Thymus (tissue), 11 donors: ENCODE data around the gene CDKN2AIPNL. TPM values are rescaled to one million over a fixed set of nuclear protein-coding genes. Genes with fewer than 3 reads are reported as not detected.

ENCODE experiments used
- DNase-seq, 9 donors: peaks; one replicate each; pipeline ENCODE4 v3.0.0-alpha.2; 2013; ENCODE audit warnings: low spot score in 9 of 9, low read depth in 6 of 9, missing footprints in 1 of 9
- H3K27ac ChIP-seq, 2 donors: one replicate each; pipeline ENCODE4 v1.5.1; 2013; ENCODE audit warnings: control low read depth in 1 of 2, low read depth in 1 of 2, low read length in 1 of 2, mild to moderate bottlenecking in 1 of 2, moderate library complexity in 1 of 2
- H3K27me3 ChIP-seq, 2 donors: one replicate each; pipeline ENCODE4 v1.5.1; 2013; ENCODE audit warnings: low read length in 1 of 2; ENCODE audit not compliant: control insufficient read depth in 2 of 2, insufficient read depth in 1 of 2
- H3K36me3 ChIP-seq, 2 donors: one replicate each; pipeline ENCODE4 v1.5.1; 2013; ENCODE audit warnings: low read length in 1 of 2, mild to moderate bottlenecking in 1 of 2, moderate library complexity in 1 of 2; ENCODE audit not compliant: control insufficient read depth in 2 of 2, insufficient read depth in 2 of 2
- H3K4me1 ChIP-seq, 2 donors: one replicate each; pipeline ENCODE4 v1.5.1; 2013; ENCODE audit warnings: low read length in 2 of 2; ENCODE audit not compliant: control insufficient read depth in 2 of 2, insufficient read depth in 2 of 2
- H3K4me3 ChIP-seq, 2 donors: one replicate each; pipeline ENCODE4 v1.5.1; 2013; ENCODE audit warnings: low read length in 2 of 2, control low read depth in 1 of 2, mild to moderate bottlenecking in 1 of 2
- H3K9me3 ChIP-seq, 2 donors: one replicate each; pipeline ENCODE4 v1.5.1; 2013; ENCODE audit warnings: low read length in 1 of 2, mild to moderate bottlenecking in 1 of 2; ENCODE audit not compliant: control insufficient read depth in 2 of 2, insufficient read depth in 1 of 2
- WGBS: extraction: QIAGEN DNeasy Blood & Tissue Kit; methylation state at CpG from one replicate; pipeline ENCODE4 v1.1.7; 2013; 5-methylcytosine and 5-hydroxymethylcytosine counted together
- polyA plus RNA-seq: library from polyadenylated mRNA; stranded (reverse); fragments of 200-250 nt; gene quantifications from one replicate; pipeline ENCODE4 v1.2.3, GENCODE V29; 2013
- total RNA-seq: library from RNA; stranded (reverse); fragments of 120-200 nt; gene quantifications from one replicate; pipeline ENCODE4 v1.2.4, GENCODE V29; 2013
- donor health status: healthy.

Gene CDKN2AIPNL
- total and polyA plus RNA-seq, 2 donors: 36.5 to 42.1 TPM

DNA sequence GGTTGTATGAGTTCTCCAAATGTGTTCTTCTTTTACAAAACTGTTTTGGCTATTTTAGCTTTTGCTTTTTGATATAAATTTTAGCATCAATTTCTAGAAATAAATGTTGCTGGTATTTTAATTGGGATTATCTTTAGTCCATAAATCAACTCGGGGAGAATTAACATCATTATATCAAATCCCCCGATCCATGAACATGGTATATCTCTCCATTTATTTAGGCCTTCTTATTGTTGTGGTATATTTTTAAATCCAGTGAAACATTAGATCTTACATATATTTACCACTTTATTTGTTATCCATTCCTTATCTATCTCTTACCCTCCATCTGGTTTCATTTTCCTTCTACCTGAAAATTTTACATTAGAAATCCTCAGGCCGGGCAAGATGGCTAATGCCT is 7.3 kb upstream of the CDKN2AIPNL start:
- H3K9me3 ChIP-seq: no peaks in the 10 kb centered on the region
- no peak overlapping the region for H3K27ac ChIP-seq
- H3K4me3 ChIP-seq: no peak overlapping the region
- no peaks in the 10 kb centered on the region for H3K36me3 ChIP-seq
- WGBS: 99% methylated on average over 3 of the region's 3 CpGs
- H3K27me3 ChIP-seq: no peaks in the 10 kb centered on the region
- no peak for DNase-seq
- no peaks in the 10 kb centered on the region for H3K4me1 ChIP-seq

DNA sequence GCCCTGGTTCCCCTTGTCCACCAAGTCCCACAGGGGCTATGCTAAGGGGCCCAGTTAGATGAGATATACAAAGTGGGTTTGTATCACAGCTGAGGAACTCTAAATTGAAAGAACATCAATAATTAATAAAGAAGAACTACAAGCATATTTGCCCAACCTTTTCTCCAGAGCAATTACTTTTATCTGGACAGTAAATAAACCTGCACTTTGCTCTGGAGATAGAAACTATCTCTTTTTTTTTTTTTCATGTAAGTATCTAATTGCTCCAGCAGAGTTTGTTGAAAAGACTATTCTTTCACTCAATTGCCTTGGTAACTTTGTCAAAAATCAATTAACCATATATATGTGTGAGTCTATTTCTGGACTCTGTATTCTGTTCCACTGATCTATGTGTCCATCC is 6.0 kb upstream of the CDKN2AIPNL start:
- Histone ChIP-seq H3K4me1 (no peaks in the 10 kb centered on the region), H3K9me3 (no peaks in the 10 kb centered on the region), H3K27me3 (no peaks in the 10 kb centered on the region), H3K4me3 (no peak overlapping the region), H3K36me3 (no peaks in the 10 kb centered on the region), H3K27ac (no peak overlapping the region)
- no peak for DNase-seq

DNA sequence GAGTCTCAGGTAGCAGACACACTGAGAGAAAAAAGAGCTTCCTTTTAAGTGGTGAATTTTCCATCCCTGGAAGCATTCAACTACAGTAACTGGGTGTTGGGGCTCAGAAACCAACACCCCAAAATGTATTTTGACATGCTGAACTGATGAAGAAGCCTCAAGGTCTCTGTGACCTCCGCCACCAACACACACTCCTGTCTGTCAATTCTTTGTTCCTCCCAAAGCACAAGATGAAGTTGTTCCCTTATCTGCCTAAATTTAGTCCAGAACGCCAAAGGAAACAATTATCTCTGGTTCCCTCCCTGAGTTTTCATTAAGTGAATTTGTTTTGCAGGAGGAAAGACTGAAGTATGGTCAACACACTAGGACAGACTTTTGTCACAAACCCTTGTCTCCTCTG is 1.4 kb upstream of the CDKN2AIPNL start:
- Histone ChIP-seq H3K36me3 (peaks cover 0 to 9% of the 10 kb centered on the region in 2 donors), H3K4me1 (peaks cover 11 to 16% of the 10 kb centered on the region in 2 donors), H3K4me3 (no peak overlapping the region), H3K9me3 (peaks cover 0 to 3% of the 10 kb centered on the region in 2 donors), H3K27me3 (no peaks in the 10 kb centered on the region), H3K27ac (no peak overlapping the region)
- no peak for DNase-seq
- WGBS: 98% methylated on average over 2 of the region's 2 CpGs

DNA sequence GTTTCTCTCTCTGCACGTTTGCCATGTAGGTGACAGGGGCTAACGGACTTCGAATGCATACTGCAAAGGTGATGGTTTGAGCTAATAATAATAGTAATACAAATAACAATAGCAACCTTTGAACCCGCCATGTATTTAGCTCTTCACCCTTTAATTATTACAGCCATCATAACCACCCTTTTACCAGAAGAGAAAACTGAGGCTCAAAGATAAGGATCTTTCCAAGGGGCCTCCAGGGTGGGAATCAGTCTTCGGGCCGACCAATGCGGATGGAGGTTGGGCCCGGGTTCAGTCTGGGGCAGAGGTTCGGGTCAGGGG is 494 bp downstream of the CDKN2AIPNL start:
- no peak for DNase-seq
- H3K4me3 ChIP-seq: peak overlapping the region; percentile 67 to 86
- H3K4me1 ChIP-seq: peaks cover 11 to 16% of the 10 kb centered on the region in 2 donors
- WGBS: 12% methylated on average over 9 of the region's 9 CpGs
- H3K27me3 ChIP-seq: no peaks in the 10 kb centered on the region
- H3K36me3 ChIP-seq: peaks cover 6 to 9% of the 10 kb centered on the region in 2 donors
- peaks cover 0 to 3% of the 10 kb centered on the region in 2 donors for H3K9me3 ChIP-seq
- peak overlapping the region in 1 of 2 donors; percentile 46 for H3K27ac ChIP-seq

DNA sequence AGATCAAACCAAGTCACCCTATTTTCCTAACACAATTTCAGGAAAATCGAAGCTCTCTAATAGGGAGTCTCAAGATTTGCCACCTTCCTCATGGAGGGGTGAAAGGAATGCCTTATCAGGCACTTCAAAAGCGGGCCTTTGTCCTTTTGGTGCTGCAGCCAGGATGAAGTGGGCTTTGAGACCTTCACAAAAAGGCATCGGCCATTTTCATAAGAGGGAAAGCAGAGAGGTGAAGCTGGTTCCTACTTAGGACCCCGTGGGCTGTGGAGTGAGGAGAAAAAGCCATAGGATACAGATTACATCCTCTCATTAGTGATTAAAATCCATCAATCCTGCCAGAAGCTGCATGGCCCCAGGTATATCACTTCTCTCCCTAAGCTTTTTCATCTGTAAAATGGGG is 859 bp downstream of the CDKN2AIPNL start:
- H3K36me3 ChIP-seq: peaks cover 10 to 13% of the 10 kb centered on the region in 2 donors
- 77% methylated on average over 4 of the region's 4 CpGs for WGBS
- H3K4me3 ChIP-seq: peak overlapping the region; percentile 67 to 86
- H3K27ac ChIP-seq: no peak overlapping the region
- H3K27me3 ChIP-seq: no peaks in the 10 kb centered on the region
- H3K4me1 ChIP-seq: peaks cover 11 to 16% of the 10 kb centered on the region in 2 donors
- H3K9me3 ChIP-seq: peaks cover 0 to 3% of the 10 kb centered on the region in 2 donors
- DNase-seq: no peak

DNA sequence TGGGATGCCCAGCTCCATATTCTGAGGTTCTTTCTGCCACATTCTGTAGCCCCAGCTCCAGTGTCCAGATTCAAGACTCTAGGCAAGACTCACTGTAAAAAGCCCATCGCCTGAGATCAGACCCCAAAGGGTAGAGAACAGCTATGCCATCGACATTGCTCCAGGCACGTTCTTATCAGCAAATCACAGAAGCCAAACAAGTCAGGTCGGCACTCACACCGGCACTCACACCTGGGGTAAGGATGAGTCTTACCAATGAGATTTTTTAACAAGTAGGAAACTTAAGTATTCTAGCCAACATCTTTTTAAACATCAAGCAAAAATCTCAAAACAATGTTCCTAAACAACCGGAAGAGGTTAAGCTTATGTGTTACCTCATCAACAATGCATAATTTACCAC is 2.4 kb downstream of the CDKN2AIPNL start:
- Histone ChIP-seq H3K27ac (no peak overlapping the region), H3K9me3 (peaks cover 0 to 3% of the 10 kb centered on the region in 2 donors), H3K4me3 (no peak overlapping the region), H3K4me1 (peaks cover 11 to 16% of the 10 kb centered on the region in 2 donors), H3K27me3 (no peaks in the 10 kb centered on the region), H3K36me3 (peaks cover 14 to 20% of the 10 kb centered on the region in 2 donors)
- 93% methylated on average over 6 of the region's 6 CpGs for WGBS
- DNase-seq: no peak

DNA sequence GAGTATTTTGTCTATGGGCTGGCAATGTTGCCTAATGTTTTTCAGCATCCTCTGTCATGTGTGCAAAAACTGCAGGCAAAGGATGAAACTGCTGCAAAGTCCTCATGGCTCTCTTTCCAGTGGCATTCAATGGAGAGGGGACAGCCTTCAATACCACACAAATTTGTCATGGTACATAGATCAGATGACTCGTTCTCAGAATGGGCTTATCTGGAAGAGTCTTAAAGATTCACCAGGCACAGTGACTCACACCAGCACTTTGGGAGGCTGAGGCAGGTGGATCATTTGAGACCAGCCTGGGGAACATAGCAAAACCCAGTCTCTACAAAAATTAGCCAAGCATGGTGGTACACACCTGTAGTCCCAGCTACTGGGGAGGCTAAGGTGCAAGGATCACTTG is 5.3 kb downstream of the CDKN2AIPNL start:
- Histone ChIP-seq H3K9me3 (no peaks in the 10 kb centered on the region), H3K27ac (no peak overlapping the region), H3K4me3 (no peak overlapping the region), H3K36me3 (peaks cover 21 to 25% of the 10 kb centered on the region in 2 donors), H3K4me1 (peaks cover 7 to 8% of the 10 kb centered on the region in 2 donors), H3K27me3 (no peaks in the 10 kb centered on the region)
- DNase-seq: no peak
- 96% methylated on average over 1 of the region's 1 CpG for WGBS

DNA sequence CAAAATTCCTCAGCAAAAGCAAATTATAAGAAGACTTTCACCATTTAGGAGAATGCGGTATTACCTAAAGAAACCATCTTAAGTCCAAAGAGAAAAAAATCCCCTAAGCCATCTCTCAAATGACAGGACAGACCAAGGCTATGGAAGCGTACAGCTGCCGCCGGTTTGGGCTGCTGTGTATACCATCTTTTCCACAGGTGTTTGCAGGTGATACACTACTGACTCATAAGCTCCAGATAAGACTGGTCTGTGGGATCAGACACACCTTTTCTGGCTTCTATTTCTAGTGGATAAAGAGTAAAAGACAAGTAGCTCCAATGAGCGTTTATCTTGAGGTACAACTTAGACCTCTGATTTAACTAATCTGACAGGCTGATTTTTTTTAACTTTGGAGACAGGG is 7.7 kb downstream of the CDKN2AIPNL start:
- Histone ChIP-seq H3K36me3 (peaks cover 21 to 29% of the 10 kb centered on the region in 2 donors), H3K4me1 (no peaks in the 10 kb centered on the region), H3K27me3 (no peaks in the 10 kb centered on the region), H3K4me3 (no peak overlapping the region), H3K9me3 (no peaks in the 10 kb centered on the region), H3K27ac (no peak overlapping the region)
- no peak for DNase-seq
- WGBS: 98% methylated on average over 5 of the region's 5 CpGs

DNA sequence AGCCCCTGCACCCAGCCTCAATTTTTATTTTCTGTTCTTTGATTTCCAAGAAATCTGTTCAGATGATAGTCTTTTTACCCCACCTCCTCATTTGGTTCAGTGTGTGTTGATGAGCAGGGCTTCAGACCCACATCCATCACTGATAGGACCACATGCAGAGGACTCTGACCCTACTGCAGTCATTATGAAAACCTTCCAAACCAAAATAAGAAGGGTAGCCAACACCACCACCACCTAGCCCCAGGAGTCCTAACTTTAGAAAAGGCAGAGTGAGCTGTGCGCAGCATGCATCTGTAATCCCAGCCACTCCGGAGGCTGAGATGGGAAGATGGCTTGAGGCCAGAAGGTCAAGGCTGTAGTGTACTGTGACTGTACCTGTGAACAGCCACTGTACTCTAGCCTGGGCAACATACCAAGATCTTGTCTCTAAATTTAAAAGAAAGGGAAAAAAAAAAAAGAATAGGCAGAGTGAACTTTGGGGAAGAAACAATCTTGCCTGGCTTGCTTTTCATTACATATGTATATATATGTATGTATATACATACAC is 13.0 kb downstream of the CDKN2AIPNL start:
- H3K4me1 ChIP-seq: no peaks in the 10 kb centered on the region
- DNase-seq: no peak
- no peaks in the 10 kb centered on the region for H3K27me3 ChIP-seq
- peaks cover 31 to 63% of the 10 kb centered on the region in 2 donors for H3K36me3 ChIP-seq
- no peak overlapping the region for H3K4me3 ChIP-seq
- no peaks in the 10 kb centered on the region for H3K9me3 ChIP-seq
- no peak overlapping the region for H3K27ac ChIP-seq
- WGBS: 99% methylated on average over 2 of the region's 2 CpGs

DNA sequence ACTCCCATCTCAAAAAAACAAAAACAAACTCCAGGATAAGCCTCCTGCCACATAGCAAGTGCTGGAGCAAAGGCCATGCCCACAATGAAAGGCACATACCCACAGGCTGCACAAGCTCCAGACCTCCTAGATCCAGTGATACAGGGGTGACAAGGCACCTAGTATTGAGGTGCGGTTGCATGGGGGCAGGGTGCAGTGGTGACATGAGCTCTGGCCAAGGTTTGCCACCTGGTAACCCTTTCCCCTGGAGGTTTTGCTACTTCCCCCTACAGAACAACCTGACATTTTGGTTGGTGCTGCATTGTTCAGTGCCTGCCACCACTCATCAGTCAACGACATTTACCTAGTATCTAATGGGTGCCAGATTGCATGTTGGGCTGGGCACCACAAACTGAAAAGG is 14.5 kb downstream of the CDKN2AIPNL start:
- peaks cover 40 to 77% of the 10 kb centered on the region in 2 donors for H3K36me3 ChIP-seq

More for the DNA sequence above, 14.5 kb downstream of the CDKN2AIPNL start:
- H3K27me3 ChIP-seq: no peaks in the 10 kb centered on the region
- 95% methylated on average over 2 of the region's 2 CpGs for WGBS
- no peak overlapping the region for H3K4me3 ChIP-seq
- H3K27ac ChIP-seq: no peak overlapping the region
- H3K9me3 ChIP-seq: no peaks in the 10 kb centered on the region
- H3K4me1 ChIP-seq: no peaks in the 10 kb centered on the region
- no peak for DNase-seq
